ENCODE measurements around the gene MAP1A.

DNA sequence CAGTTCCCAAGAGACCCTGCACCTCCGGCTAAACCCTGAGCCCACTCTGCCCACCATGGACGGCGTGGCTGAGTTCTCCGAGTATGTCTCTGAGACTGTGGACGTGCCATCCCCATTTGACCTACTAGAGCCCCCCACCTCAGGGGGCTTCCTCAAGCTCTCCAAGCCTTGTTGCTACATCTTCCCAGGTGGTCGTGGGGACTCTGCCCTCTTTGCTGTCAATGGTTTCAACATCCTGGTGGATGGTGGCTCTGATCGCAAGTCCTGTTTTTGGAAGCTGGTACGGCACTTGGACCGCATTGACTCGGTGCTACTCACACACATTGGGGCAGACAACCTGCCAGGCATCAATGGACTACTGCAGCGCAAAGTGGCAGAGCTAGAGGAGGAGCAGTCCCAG, 4.0 kb downstream of the MAP1A start:
- TF ChIP-seq EZH2 (IDR thresholded peaks at IDR 0.05; ENCODE audit: borderline replicate concordance, insufficient read depth, low read depth, low read length, poor library complexity, severe bottlenecking), result no peak
- TF ChIP-seq, protein P1, sequence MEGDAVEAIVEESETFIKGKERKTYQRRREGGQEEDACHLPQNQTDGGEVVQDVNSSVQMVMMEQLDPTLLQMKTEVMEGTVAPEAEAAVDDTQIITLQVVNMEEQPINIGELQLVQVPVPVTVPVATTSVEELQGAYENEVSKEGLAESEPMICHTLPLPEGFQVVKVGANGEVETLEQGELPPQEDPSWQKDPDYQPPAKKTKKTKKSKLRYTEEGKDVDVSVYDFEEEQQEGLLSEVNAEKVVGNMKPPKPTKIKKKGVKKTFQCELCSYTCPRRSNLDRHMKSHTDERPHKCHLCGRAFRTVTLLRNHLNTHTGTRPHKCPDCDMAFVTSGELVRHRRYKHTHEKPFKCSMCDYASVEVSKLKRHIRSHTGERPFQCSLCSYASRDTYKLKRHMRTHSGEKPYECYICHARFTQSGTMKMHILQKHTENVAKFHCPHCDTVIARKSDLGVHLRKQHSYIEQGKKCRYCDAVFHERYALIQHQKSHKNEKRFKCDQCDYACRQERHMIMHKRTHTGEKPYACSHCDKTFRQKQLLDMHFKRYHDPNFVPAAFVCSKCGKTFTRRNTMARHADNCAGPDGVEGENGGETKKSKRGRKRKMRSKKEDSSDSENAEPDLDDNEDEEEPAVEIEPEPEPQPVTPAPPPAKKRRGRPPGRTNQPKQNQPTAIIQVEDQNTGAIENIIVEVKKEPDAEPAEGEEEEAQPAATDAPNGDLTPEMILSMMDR (IDR thresholded peaks at IDR 0.05), result no peak

All from B cell (primary cell).